ENCODE results near the gene LDB2.

The LDB2 gene

DNA sequence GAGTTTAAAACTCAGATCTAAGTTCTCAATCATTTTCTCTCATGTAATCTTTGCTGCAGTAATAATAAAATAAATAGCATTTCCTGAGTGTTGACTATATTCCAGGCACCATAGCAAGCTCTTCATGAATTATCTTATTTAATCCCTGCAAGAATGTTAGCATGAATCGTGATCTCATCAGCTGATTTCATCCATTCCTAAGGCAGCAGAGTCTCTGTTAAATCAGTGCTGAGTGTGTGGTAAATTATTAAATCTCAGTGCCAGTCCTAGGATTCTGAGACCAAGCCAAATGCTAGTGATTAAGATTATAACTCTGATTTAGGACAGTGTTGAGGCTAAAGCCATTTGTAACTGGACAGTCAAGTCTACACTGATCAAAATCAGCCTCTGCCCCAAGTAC lies 431.9 kb downstream of the LDB2 start:
- H3K4me3 ChIP-seq, result 0 out of 2 replicates have a peak overlapping the region, but pooled peaks have one; percentile 15
- H3K9me3 ChIP-seq (ENCODE audit: low read depth, low read length), result no peaks in the 10 kb centered on the region
- H3K36me3 ChIP-seq (ENCODE audit: insufficient read depth, low read length), result no peaks in the 10 kb centered on the region
- DNase-seq (ENCODE audit: low read depth, low spot score), result no peak
- TF ChIP-seq EZH2 (IDR thresholded peaks at IDR 0.05) (no peak), POLR2AphosphoS5 (IDR thresholded peaks at IDR 0.05; ENCODE audit: borderline replicate concordance, low read depth, low read length) (no peak), FOXP2 (optimal IDR thresholded peaks at IDR 0.05; ENCODE audit: control extremely low read depth, extremely low read length, insufficient read depth) (no peak)
- H3K27ac ChIP-seq, result peak overlapping the region; percentile 71
- H3K9ac ChIP-seq (ENCODE audit: insufficient read length), result no peak overlapping the region

DNA sequence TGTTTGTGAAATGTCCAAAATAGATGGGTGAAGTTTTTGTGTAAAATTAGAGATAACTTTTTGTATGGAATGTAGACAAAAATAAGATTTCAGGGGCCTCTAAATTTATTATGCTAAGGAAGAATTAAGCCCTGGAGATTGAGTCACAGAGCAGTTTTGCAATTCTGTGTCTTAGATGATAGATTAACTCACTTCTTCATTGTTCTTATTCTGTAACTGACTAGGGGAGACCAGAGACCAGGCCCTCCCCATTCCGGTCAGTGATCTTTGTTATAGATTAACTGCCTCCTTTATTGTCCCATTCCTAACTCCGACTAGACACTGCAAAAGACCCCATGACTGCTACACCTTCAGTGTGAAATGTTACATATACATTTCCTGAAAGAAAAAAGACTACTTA lies 433.8 kb downstream of the LDB2 start:
- Histone ChIP-seq H3K36me3 (ENCODE audit: insufficient read depth, low read length) (no peaks in the 10 kb centered on the region), H3K9ac (ENCODE audit: insufficient read length) (no peak overlapping the region), H3K4me3 (no peak overlapping the region), H3K9me3 (ENCODE audit: low read depth, low read length) (no peaks in the 10 kb centered on the region), H3K27ac (no peak overlapping the region)
- TF ChIP-seq POLR2AphosphoS5 (IDR thresholded peaks at IDR 0.05; ENCODE audit: borderline replicate concordance, low read depth, low read length), result no peak
- no peak for TF ChIP-seq EZH2 (IDR thresholded peaks at IDR 0.05)
- TF ChIP-seq FOXP2 (optimal IDR thresholded peaks at IDR 0.05; ENCODE audit: control extremely low read depth, extremely low read length, insufficient read depth), result no peak
- DNase-seq (ENCODE audit: low read depth, low spot score), result no peak

DNA sequence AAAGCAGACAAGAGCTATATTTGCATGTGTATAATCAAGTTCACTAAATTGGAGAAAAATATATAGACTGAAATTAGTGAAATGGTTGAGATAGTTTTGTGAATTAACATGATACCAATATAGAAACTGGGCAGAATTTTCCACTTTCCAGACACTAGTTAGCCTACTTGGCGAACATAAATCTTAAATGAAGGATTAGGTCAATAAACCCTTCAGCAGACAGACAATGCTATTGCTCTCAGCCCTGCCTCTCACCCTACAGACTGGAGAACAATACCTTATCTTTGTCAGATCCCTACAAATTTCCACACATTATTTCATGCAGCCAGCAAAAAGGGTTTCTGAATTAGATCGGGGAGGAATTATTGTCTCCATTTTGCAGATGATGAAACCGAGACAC lies 435.8 kb downstream of the LDB2 start:
- no peaks in the 10 kb centered on the region for H3K9me3 ChIP-seq (ENCODE audit: low read depth, low read length)

DNA sequence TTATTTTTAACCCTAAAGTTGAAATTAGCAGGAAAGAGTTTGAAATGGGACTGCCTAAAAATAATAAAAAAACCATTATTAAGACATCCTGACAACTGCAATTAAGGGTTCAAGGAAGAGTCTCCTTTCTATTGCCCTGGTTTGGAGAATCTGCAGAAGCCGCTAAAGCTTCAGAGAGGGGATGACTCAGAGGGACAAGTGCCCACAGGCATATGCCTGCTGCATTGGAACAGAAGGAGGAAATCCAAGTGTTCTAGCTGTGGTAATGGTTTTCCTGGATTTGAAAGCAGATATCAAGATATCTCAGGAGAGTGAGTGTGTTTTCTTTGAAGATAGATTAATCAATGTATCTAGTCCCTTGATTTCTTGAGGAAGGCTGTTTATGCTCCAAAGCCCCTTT lies 437.1 kb downstream of the LDB2 start:
- no peak overlapping the region for H3K9ac ChIP-seq (ENCODE audit: insufficient read length)
- no peak overlapping the region for H3K27ac ChIP-seq
- no peak for DNase-seq (ENCODE audit: low read depth, low spot score)
- no peak overlapping the region for H3K4me3 ChIP-seq
- TF ChIP-seq EZH2 (IDR thresholded peaks at IDR 0.05), result no peak
- no peak for TF ChIP-seq FOXP2 (optimal IDR thresholded peaks at IDR 0.05; ENCODE audit: control extremely low read depth, extremely low read length, insufficient read depth)
- no peak for TF ChIP-seq POLR2AphosphoS5 (IDR thresholded peaks at IDR 0.05; ENCODE audit: borderline replicate concordance, low read depth, low read length)
- no peaks in the 10 kb centered on the region for H3K36me3 ChIP-seq (ENCODE audit: insufficient read depth, low read length)
- H3K9me3 ChIP-seq (ENCODE audit: low read depth, low read length), result no peaks in the 10 kb centered on the region

More for the DNA sequence above, 435.8 kb downstream of the LDB2 start:
- Histone ChIP-seq H3K4me3 (no peak overlapping the region), H3K9ac (ENCODE audit: insufficient read length) (no peak overlapping the region), H3K27ac (no peak overlapping the region), H3K36me3 (ENCODE audit: insufficient read depth, low read length) (no peaks in the 10 kb centered on the region)
- DNase-seq (ENCODE audit: low read depth, low spot score), result no peak
- TF ChIP-seq POLR2AphosphoS5 (IDR thresholded peaks at IDR 0.05; ENCODE audit: borderline replicate concordance, low read depth, low read length), result no peak
- no peak for TF ChIP-seq FOXP2 (optimal IDR thresholded peaks at IDR 0.05; ENCODE audit: control extremely low read depth, extremely low read length, insufficient read depth)
- no peak for TF ChIP-seq EZH2 (IDR thresholded peaks at IDR 0.05)

DNA sequence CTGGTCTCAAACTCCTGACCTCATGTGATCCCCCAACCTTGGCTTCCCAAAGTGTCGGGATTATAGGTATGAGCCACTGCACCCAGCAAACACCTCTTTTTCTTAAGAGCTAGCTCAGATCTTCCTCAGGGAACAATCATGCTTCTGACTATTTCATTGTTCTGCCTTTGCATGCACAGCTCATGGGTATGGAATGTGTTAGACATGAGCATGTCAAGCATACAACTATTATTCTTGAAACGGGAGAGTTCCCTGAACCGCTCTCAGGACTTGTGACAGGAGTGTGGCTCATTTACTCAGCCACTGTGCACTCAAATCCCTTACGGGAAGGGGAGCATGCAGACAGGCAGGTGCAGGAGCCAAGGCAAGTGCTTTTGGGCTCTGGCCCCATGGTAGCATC lies 440.5 kb downstream of the LDB2 start:
- H3K27ac ChIP-seq, result no peak overlapping the region
- no peak overlapping the region for H3K4me3 ChIP-seq
- H3K9me3 ChIP-seq (ENCODE audit: low read depth, low read length), result no peaks in the 10 kb centered on the region
- H3K9ac ChIP-seq (ENCODE audit: insufficient read length), result no peak overlapping the region
- TF ChIP-seq POLR2AphosphoS5 (IDR thresholded peaks at IDR 0.05; ENCODE audit: borderline replicate concordance, low read depth, low read length), result no peak
- TF ChIP-seq EZH2 (IDR thresholded peaks at IDR 0.05), result no peak
- TF ChIP-seq FOXP2 (optimal IDR thresholded peaks at IDR 0.05; ENCODE audit: control extremely low read depth, extremely low read length, insufficient read depth), result no peak
- no peak for DNase-seq (ENCODE audit: low read depth, low spot score)
- no peaks in the 10 kb centered on the region for H3K36me3 ChIP-seq (ENCODE audit: insufficient read depth, low read length)
